DMS153 (cell line): ENCODE data around the gene ITGA11.

Source experiments
- DNase-seq: peaks from one replicate; lab custom pipeline; 2025; lab: John Stamatoyannopoulos, UW

ITGA11 gene

GRCh38 chr15:68353421-68354135 lies 78.4 kb downstream of the ITGA11 start:
- no peak for DNase-seq

GRCh38 chr15:68352401-68353062 lies 79.4 kb downstream of the ITGA11 start:
- DNase-seq: no peak

- no peak for DNase-seq
Observed at GRCh38 chr15:68349151-68349550, 82.8 kb downstream of the ITGA11 start.

DNA sequence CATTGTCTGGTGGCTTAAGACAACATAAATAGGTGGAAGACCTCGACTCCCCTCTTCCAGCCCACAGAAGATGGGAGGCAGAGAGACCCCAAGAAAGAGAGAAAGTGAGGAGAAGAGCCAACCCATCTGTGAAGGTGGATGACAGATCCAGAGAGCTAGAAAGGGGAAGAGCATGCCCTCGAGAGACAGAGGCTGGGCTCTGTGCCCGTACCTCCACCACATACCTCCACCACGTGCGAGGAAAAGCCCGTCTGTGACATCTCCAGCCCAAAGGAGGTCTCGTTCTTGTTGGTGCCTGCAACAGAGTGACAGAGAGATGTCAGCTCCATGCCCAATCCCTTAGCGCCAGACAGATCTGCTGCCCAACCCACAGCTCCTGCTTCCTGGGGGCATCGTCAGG lies 83.4 kb downstream of the ITGA11 start:
- DNase-seq: no peak

DNA sequence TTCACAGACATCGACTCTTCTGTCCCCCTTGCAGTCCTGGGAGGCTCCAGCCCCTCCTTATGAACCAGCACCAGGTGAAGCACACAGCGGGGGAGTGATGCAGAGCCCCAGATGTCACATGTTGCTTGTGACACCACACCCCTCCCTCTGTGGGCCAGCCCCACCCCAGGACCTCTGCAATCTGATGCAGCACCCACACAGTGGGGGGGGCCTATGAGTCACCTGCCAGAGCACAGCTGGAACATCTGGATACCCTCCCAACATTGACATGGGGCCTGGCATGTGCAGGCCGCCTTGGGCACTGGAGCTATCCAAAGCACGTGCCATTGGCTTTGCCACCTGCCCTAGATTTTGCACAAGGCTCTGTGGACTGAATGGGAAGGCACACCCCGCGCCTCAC lies 83.9 kb downstream of the ITGA11 start:
- no peak for DNase-seq

GRCh38 chr15:68347392-68347791 lies 84.6 kb downstream of the ITGA11 start:
- no peak for DNase-seq

DNA sequence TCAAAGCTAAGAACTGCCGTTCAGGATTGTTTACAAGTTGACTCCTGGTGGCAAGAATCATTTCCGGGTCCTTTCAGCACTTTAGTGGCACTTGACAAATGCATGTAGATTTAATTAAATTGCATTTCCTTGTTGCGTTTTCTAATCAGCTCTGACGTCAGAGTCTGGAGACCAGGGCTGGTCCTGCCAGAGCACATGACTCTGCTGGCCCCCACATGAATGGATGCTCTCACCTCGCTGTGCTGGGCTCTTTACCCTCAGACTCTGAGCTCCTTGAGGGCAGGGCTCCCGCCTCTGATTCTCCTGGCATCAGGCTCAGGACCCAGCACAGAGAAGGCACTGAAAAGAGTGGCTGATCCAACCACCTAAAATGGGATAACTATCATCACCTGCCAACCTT lies 85.0 kb downstream of the ITGA11 start:
- peak; percentile 23 for DNase-seq

- no peak for DNase-seq
Observed at GRCh38 chr15:68345481-68345880, 86.5 kb downstream of the ITGA11 start.

GRCh38 chr15:68344600-68344999 lies 87.4 kb downstream of the ITGA11 start:
- no peak for DNase-seq

- DNase-seq: no peak
Observed at GRCh38 chr15:68343579-68344225, 88.3 kb downstream of the ITGA11 start.

- no peak for DNase-seq
Observed at GRCh38 chr15:68341760-68342725, 89.9 kb downstream of the ITGA11 start.

- no peak for DNase-seq
Observed at GRCh38 chr15:68340726-68341671, 91.0 kb downstream of the ITGA11 start.

- no peak for DNase-seq
Observed at GRCh38 chr15:68339481-68339880, 92.5 kb downstream of the ITGA11 start.

DNA sequence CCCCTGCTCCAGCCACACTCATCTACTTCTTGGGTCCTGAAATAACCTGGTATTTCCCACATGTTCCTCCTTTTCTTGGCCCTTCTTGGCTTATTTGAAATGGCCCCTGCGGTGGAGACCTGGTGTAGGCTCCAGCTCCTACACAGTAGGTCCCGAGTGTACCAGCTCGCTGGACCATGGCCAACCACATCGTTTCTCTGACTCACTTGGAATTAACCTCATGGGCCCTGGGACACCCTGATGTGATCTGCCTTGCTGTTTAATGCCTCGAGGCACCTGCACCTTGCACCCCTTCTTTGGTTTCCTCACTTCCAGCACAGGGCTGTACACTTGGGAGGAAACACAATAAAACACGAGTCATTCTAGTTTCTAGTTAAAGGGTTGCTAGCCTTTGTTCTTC lies 94.1 kb downstream of the ITGA11 start:
- no peak for DNase-seq

- DNase-seq: no peak
Observed at GRCh38 chr15:68336516-68336915, 95.4 kb downstream of the ITGA11 start.

DNA sequence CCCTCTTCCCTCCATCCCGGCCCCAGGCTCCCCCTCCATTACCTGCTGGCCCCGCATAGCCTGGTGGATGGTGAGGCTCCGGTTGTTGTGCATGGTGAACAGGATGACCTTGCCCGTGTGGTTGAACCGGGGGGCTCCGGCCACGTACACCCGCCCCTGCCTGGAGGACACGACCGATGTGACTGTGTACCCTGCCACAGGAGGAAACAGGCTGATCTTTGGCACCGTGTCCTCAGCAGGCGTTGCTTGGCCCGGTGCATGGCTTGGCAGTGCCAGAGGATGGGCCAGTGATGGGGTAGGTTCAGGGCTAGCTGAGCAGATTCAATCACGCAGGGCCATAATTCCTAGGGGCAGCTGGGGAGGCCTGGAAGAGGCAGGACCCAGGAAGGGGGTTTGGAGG lies 96.3 kb downstream of the ITGA11 start:
- DNase-seq: no peak

GRCh38 chr15:68335251-68335650 lies 96.7 kb downstream of the ITGA11 start:
- DNase-seq: peak; percentile 65

DNA sequence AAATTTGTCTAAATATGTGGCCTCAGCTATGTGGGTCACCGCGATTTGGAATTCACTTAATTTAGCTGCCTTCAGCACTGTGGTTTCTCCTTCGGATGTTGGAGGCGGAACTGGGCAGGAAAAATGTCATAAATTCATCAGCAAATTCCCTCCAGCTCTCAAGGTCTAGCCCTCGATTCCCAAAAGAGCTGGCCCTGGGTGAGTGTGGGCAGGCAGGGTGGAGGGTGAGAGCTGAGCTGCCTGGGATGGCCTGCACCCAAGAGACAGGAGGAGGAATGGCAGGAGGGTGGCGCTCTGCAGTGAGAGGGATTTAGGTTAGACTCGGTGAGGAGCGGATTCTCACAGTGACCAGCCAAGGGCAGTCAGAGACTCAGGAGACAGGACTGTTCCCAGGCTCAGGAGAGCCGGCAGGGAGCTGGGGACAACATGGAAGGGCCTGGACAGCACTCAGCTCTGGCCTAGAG lies 97.3 kb downstream of the ITGA11 start:
- no peak for DNase-seq

DNA sequence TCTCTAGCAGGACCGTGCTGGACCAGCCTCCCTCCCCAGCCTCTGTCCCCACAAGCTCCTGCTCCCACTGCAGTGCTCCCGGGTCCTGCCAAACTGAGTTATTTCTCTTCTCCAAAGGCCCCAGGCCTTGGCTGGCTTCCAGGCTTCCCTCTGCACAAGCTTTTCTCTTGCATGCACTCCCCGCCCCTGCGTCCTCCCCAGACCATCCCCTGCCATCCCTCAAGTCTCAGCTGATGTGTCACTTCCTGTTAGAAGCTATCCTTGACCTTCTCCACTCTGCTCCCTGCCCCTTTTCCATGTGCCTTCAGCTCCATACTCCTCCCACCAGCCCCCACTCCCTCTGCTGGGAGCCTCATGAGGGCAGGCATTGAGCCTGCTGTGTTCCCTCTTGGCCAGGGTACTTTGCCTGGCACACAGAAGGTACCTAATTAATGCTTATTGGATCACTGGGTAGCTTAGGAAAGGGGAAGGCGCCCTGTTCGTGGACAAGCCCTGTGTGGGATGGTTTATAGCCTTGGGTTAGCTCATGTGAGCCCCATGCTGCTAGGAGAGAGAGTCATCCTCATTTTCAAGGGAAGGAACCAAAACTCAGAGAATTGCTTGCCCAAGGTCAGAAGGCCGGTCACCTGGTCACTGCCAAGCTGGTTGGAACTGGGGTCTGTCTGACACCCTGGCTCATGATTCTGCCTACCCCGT lies 98.0 kb downstream of the ITGA11 start:
- DNase-seq: no peak

GRCh38 chr15:68332266-68332665 lies 99.7 kb downstream of the ITGA11 start:
- DNase-seq: no peak
